Left hindlimb (tissue), 1 donor: Measurements from ENCODE around the gene MYL7.

Source experiments
- DNase-seq: peaks from one replicate; pipeline ENCODE4 v3.0.0-alpha.2; 2018

Gene MYL7

GRCh38 chr7:44098092-44099068, 42.8 kb downstream of the MYL7 start:
- no peak for DNase-seq

GRCh38 chr7:44097064-44097932, 43.8 kb downstream of the MYL7 start:
- no peak for DNase-seq

- DNase-seq, result no peak
Measured at GRCh38 chr7:44096326-44096881, 44.7 kb downstream of the MYL7 start.

- no peak for DNase-seq
Measured at GRCh38 chr7:44095781-44096180, 45.4 kb downstream of the MYL7 start.

GRCh38 chr7:44094883-44095592, 46.1 kb downstream of the MYL7 start:
- no peak for DNase-seq

GRCh38 chr7:44094365-44094764, 46.8 kb downstream of the MYL7 start:
- no peak for DNase-seq

- no peak for DNase-seq
Measured at GRCh38 chr7:44093102-44093641, 48.0 kb downstream of the MYL7 start.
